CD4-positive, CD25-positive, alpha-beta regulatory T cell (primary cell): ENCODE data around the gene MEI4. TPM values are rescaled to one million over a fixed set of nuclear protein-coding genes. Genes with fewer than 3 reads are reported as not detected.

Experiments
- ATAC-seq, 2 donors: fragments of 150-1000 bp; cut with Tn5 transposase; one replicate each; pipeline ENCODE4 v1.10.0; 2021; ENCODE audit warnings: low read depth in 2 of 2, moderate number of reproducible peaks in 2 of 2, moderate library complexity in 1 of 2
- DNase-seq, 3 donors: peaks; one replicate each; pipeline versions ENCODE4 v3.0.0 to v3.0.0-alpha.2; 2012 to 2022; ENCODE audit warnings: mixed read lengths in 1 of 3
- H3K27ac ChIP-seq: one replicate; pipeline ENCODE4 v1.7.0; 2013; ENCODE audit warnings: mild to moderate bottlenecking, low read length; ENCODE audit not compliant: insufficient read depth, poor library complexity, severe bottlenecking
- H3K27me3 ChIP-seq: one replicate; pipeline ENCODE4 v1.7.0; 2013; ENCODE audit warnings: low read length; ENCODE audit not compliant: control insufficient read depth, insufficient read depth
- H3K36me3 ChIP-seq: one replicate; pipeline ENCODE4 v1.7.0; 2013; ENCODE audit warnings: mild to moderate bottlenecking, low read length, moderate library complexity; ENCODE audit not compliant: control insufficient read depth, insufficient read depth
- H3K4me1 ChIP-seq: 2 replicates; pipeline ENCODE4 v1.7.0; 2013; ENCODE audit warnings: mild to moderate bottlenecking, low read length; ENCODE audit not compliant: insufficient read depth, control insufficient read depth, poor library complexity, severe bottlenecking
- H3K4me3 ChIP-seq: one replicate; pipeline ENCODE4 v1.7.0; 2013; ENCODE audit warnings: low read depth, mild to moderate bottlenecking, low read length, moderate library complexity
- H3K9me3 ChIP-seq, 2 experiments: 1 replicate in 1 of 2; 2 replicates in 1 of 2; pipeline ENCODE4 v1.7.0; 2013; ENCODE audit warnings: low read length in 2 of 2, mild to moderate bottlenecking in 1 of 2, moderate library complexity in 1 of 2; ENCODE audit not compliant: control insufficient read depth in 2 of 2
- H3K27ac Mint-ChIP-seq, 3 donors: one replicate each; pipeline ENCODE4 v1.8.0; 2020 to 2022; ENCODE audit warnings: mild to moderate bottlenecking in 3 of 3, mixed read lengths in 3 of 3, moderate library complexity in 2 of 3
- H3K27me3 Mint-ChIP-seq: one replicate; pipeline ENCODE4 v1.8.0; 2022; ENCODE audit warnings: mild to moderate bottlenecking, mixed read lengths
- H3K36me3 Mint-ChIP-seq: one replicate; pipeline ENCODE4 v1.8.0; 2020; ENCODE audit warnings: mixed read lengths
- H3K4me1 Mint-ChIP-seq, 4 donors: one replicate each; pipeline ENCODE4 v1.8.0; 2020 to 2022; ENCODE audit warnings: mixed read lengths in 4 of 4, mild to moderate bottlenecking in 1 of 4
- H3K4me3 Mint-ChIP-seq, 4 donors: one replicate each; pipeline ENCODE4 v1.8.0; 2020 to 2022; ENCODE audit warnings: mild to moderate bottlenecking in 4 of 4, mixed read lengths in 4 of 4, moderate library complexity in 3 of 4
- H3K9me3 Mint-ChIP-seq, 7 donors: one replicate each; pipeline ENCODE4 v1.8.0; 2020 to 2022; ENCODE audit warnings: mixed read lengths in 7 of 7, mild to moderate bottlenecking in 3 of 7, moderate library complexity in 2 of 7
- polyA plus RNA-seq, 4 donors: library from polyadenylated mRNA; unstranded; fragments of 300-500 nt; fragmentation: Illumina TruSeq; gene quantifications; one replicate each; pipeline ENCODE4 v1.2.3, GENCODE V29; 2021
- total RNA-seq: library from RNA; stranded (reverse); gene quantifications from one replicate; pipeline ENCODE4 v1.2.3, GENCODE V29; 2022

Gene MEI4
- total and polyA plus RNA-seq, 5 donors from 2014 or later, result not detected

- H3K27me3 Mint-ChIP-seq, result no peaks in the 10 kb centered on the region
- H3K4me3 Mint-ChIP-seq, result no peak overlapping the region
- Histone ChIP-seq H3K27me3 (no peaks in the 10 kb centered on the region), H3K4me3 (no peak overlapping the region), H3K27ac (no peak overlapping the region), H3K4me1 (no peaks in the 10 kb centered on the region), H3K36me3 (no peaks in the 10 kb centered on the region), H3K9me3 (no peaks in the 10 kb centered on the region)
- H3K4me1 Mint-ChIP-seq, result no peaks in the 10 kb centered on the region
- no peak for ATAC-seq
- DNase-seq, result no peak
- no peaks in the 10 kb centered on the region for H3K36me3 Mint-ChIP-seq
- H3K27ac Mint-ChIP-seq, result no peak overlapping the region
- H3K9me3 Mint-ChIP-seq, result peaks cover 0 to 14% (median 2%) of the 10 kb centered on the region in 7 donors
Observed at GRCh38 chr6:77853401-77853800, 200.6 kb downstream of the MEI4 start.

GRCh38 chr6:77856391-77856790 is 203.6 kb downstream of the MEI4 start:
- H3K4me1 Mint-ChIP-seq, result no peaks in the 10 kb centered on the region
- H3K36me3 Mint-ChIP-seq, result no peaks in the 10 kb centered on the region
- H3K27ac ChIP-seq, result no peak overlapping the region
- DNase-seq, result no peak
- no peak overlapping the region for H3K27ac Mint-ChIP-seq
- H3K27me3 ChIP-seq, result no peaks in the 10 kb centered on the region
- H3K4me1 ChIP-seq, result no peaks in the 10 kb centered on the region
- peaks cover 2 to 13% (median 5%) of the 10 kb centered on the region in 7 donors for H3K9me3 Mint-ChIP-seq
- H3K27me3 Mint-ChIP-seq, result no peaks in the 10 kb centered on the region
- peaks cover 0 to 4% of the 10 kb centered on the region in 2 experiments for H3K9me3 ChIP-seq
- ATAC-seq, result no peak
- no peak overlapping the region for H3K4me3 Mint-ChIP-seq
- H3K36me3 ChIP-seq, result no peaks in the 10 kb centered on the region
- no peak overlapping the region for H3K4me3 ChIP-seq

GRCh38 chr6:77857421-77857820 is 204.6 kb downstream of the MEI4 start:
- Histone ChIP-seq H3K9me3 (peaks cover 0 to 4% of the 10 kb centered on the region in 2 experiments), H3K4me3 (no peak overlapping the region), H3K27ac (no peak overlapping the region), H3K27me3 (no peaks in the 10 kb centered on the region), H3K36me3 (no peaks in the 10 kb centered on the region), H3K4me1 (no peaks in the 10 kb centered on the region)
- Mint-ChIP-seq H3K4me3 (no peak overlapping the region), H3K9me3 (peaks cover 2 to 17% (median 5%) of the 10 kb centered on the region in 7 donors), H3K36me3 (no peaks in the 10 kb centered on the region), H3K27ac (no peak overlapping the region), H3K4me1 (no peaks in the 10 kb centered on the region), H3K27me3 (no peaks in the 10 kb centered on the region)
- DNase-seq, result no peak
- no peak for ATAC-seq

GRCh38 chr6:77876300-77876699 is 223.5 kb downstream of the MEI4 start:
- H3K27ac Mint-ChIP-seq, result no peak overlapping the region
- Histone ChIP-seq H3K9me3 (no peaks in the 10 kb centered on the region), H3K36me3 (no peaks in the 10 kb centered on the region), H3K27ac (no peak overlapping the region), H3K4me1 (no peaks in the 10 kb centered on the region), H3K27me3 (no peaks in the 10 kb centered on the region), H3K4me3 (no peak overlapping the region)
- H3K4me3 Mint-ChIP-seq, result no peak overlapping the region
- no peaks in the 10 kb centered on the region for H3K36me3 Mint-ChIP-seq
- peaks cover 0 to 5% (median 1%) of the 10 kb centered on the region in 7 donors for H3K9me3 Mint-ChIP-seq
- H3K4me1 Mint-ChIP-seq, result no peaks in the 10 kb centered on the region
- DNase-seq (no peak), ATAC-seq (no peak)
- no peaks in the 10 kb centered on the region for H3K27me3 Mint-ChIP-seq

GRCh38 chr6:77879527-77879926 is 226.7 kb downstream of the MEI4 start:
- H3K27me3 Mint-ChIP-seq, result no peaks in the 10 kb centered on the region
- no peak for ATAC-seq

GRCh38 chr6:77880501-77880900 is 227.7 kb downstream of the MEI4 start:
- no peak overlapping the region for H3K27ac ChIP-seq
- H3K9me3 ChIP-seq, result no peaks in the 10 kb centered on the region
- no peaks in the 10 kb centered on the region for H3K36me3 ChIP-seq
- Mint-ChIP-seq H3K27me3 (no peaks in the 10 kb centered on the region), H3K27ac (no peak overlapping the region), H3K9me3 (peaks cover 1 to 8% (median 3%) of the 10 kb centered on the region in 7 donors), H3K36me3 (no peaks in the 10 kb centered on the region), H3K4me1 (no peaks in the 10 kb centered on the region), H3K4me3 (no peak overlapping the region)
- H3K4me3 ChIP-seq, result no peak overlapping the region
- no peaks in the 10 kb centered on the region for H3K27me3 ChIP-seq
- no peaks in the 10 kb centered on the region for H3K4me1 ChIP-seq
- ATAC-seq (no peak), DNase-seq (no peak)

More at GRCh38 chr6:77879527-77879926, 226.7 kb downstream of the MEI4 start:
- no peak for DNase-seq
- Mint-ChIP-seq H3K36me3 (no peaks in the 10 kb centered on the region), H3K9me3 (peaks cover 0 to 9% (median 5%) of the 10 kb centered on the region in 7 donors), H3K4me1 (no peaks in the 10 kb centered on the region), H3K27ac (no peak overlapping the region), H3K4me3 (no peak overlapping the region)
- Histone ChIP-seq H3K36me3 (no peaks in the 10 kb centered on the region), H3K27ac (no peak overlapping the region), H3K4me1 (no peaks in the 10 kb centered on the region), H3K9me3 (no peaks in the 10 kb centered on the region), H3K27me3 (no peaks in the 10 kb centered on the region), H3K4me3 (no peak overlapping the region)

GRCh38 chr6:77883851-77884250 is 231.0 kb downstream of the MEI4 start:
- no peak overlapping the region for H3K4me3 ChIP-seq
- Mint-ChIP-seq H3K4me1 (no peaks in the 10 kb centered on the region), H3K36me3 (no peaks in the 10 kb centered on the region), H3K9me3 (peaks cover 1 to 19% (median 7%) of the 10 kb centered on the region in 7 donors), H3K4me3 (no peak overlapping the region), H3K27me3 (no peaks in the 10 kb centered on the region), H3K27ac (no peak overlapping the region)
- peaks cover 0 to 6% of the 10 kb centered on the region in 2 experiments for H3K9me3 ChIP-seq
- no peak for ATAC-seq
- DNase-seq, result no peak
- H3K27me3 ChIP-seq, result no peaks in the 10 kb centered on the region
- H3K4me1 ChIP-seq, result no peaks in the 10 kb centered on the region
- no peaks in the 10 kb centered on the region for H3K36me3 ChIP-seq
- no peak overlapping the region for H3K27ac ChIP-seq

- peaks cover 4 to 5% of the 10 kb centered on the region in 2 experiments for H3K9me3 ChIP-seq
- H3K36me3 Mint-ChIP-seq, result no peaks in the 10 kb centered on the region
Observed at GRCh38 chr6:77893391-77893790, 240.6 kb downstream of the MEI4 start.

More at GRCh38 chr6:77893391-77893790, 240.6 kb downstream of the MEI4 start:
- H3K27me3 Mint-ChIP-seq, result no peaks in the 10 kb centered on the region
- H3K27me3 ChIP-seq, result no peaks in the 10 kb centered on the region
- H3K27ac ChIP-seq, result no peak overlapping the region
- H3K9me3 Mint-ChIP-seq, result peaks cover 0 to 32% (median 14%) of the 10 kb centered on the region in 7 donors
- H3K4me3 ChIP-seq, result no peak overlapping the region
- no peak for DNase-seq
- no peaks in the 10 kb centered on the region for H3K4me1 ChIP-seq
- no peak overlapping the region for H3K27ac Mint-ChIP-seq
- ATAC-seq, result no peak
- H3K4me1 Mint-ChIP-seq, result no peaks in the 10 kb centered on the region
- H3K4me3 Mint-ChIP-seq, result no peak overlapping the region
- H3K36me3 ChIP-seq, result no peaks in the 10 kb centered on the region
